HG03354 (cell line): ENCODE results near the gene ABCA3.

Experiments
- ATAC-seq: cut with Tn5 transposase; IDR thresholded peaks from one replicate; pipeline ENCODE4 v1.9.1; 2021; ENCODE audit warnings: mild to moderate bottlenecking; ENCODE audit not compliant: unreplicated experiment, poor library complexity, severe bottlenecking

The ABCA3 gene

DNA sequence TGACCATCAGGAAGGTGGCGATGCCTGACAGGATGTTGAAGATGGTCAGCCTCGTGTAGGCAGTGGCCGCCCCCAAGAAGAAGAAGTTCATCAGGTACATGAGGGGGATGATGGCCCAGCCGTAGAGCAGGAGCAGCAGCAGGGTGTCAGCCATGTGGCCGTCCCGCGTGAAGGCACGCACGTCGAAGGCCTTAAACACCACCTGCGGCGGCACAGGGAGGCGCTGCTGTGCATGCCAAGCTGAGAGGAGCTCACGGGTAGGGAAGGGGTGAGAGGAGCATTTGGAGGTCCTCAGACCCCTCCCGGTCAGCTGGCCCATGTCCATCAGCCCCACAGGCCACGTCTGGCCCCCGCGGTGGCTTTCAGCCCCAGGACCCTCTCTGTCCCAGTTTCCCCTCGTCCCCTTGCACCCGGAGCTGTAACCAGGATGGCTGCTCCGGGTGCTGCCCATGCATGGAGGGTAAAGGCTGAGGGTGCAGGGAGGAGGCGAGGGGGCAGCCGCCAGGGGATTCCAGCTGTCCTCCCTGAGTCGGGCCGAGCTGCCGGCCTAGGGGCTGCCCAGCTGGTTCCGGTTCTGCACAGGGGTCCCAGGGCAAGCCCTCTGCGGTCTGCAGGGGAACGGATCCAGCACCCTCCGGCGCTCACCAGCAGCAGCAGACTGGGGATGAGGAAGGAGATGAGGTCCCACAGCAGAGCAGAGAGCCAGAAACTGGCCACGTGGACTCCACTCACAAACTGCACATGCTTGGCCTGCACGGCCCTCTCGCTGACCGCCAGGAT is 55.5 kb downstream of the ABCA3 start:
- ATAC-seq, result no peak

DNA sequence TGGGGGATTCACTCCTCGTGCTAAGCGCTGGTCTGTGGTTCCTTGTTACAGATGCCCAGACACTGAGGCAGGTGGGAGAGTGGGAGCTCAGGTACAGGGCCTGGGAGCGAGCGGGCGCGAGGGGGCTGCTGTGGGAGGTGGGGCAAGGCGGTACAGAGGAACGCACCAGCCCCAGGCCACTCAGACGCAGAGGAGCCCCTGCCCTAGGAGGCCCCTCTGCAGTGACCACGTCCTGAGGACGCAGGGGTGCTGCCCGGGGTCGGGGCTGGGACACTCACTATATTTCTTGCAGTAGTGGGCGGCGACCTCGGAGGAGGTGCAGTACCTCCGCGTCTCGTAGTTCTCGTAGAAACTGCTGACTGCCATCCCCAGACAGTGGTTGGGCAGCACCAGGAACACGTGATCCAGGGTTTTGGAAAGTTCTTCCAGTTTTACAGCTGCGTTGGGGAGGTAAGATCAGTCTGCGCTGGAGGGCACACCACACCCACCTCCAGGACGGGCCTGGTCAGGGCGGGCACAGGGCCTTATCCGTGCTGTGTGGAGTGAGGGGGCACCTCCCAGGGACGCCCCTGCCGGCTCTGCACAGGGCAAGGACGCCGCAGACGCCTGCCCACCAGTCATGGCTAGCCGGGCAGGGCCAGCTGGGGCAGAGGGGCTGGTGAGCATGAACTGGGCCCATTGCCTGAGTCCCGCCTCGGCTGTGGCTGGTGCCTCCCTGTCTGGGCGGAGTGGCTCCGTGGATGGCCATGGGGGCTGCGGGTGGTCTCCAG is 56.3 kb downstream of the ABCA3 start:
- ATAC-seq, result no peak

DNA sequence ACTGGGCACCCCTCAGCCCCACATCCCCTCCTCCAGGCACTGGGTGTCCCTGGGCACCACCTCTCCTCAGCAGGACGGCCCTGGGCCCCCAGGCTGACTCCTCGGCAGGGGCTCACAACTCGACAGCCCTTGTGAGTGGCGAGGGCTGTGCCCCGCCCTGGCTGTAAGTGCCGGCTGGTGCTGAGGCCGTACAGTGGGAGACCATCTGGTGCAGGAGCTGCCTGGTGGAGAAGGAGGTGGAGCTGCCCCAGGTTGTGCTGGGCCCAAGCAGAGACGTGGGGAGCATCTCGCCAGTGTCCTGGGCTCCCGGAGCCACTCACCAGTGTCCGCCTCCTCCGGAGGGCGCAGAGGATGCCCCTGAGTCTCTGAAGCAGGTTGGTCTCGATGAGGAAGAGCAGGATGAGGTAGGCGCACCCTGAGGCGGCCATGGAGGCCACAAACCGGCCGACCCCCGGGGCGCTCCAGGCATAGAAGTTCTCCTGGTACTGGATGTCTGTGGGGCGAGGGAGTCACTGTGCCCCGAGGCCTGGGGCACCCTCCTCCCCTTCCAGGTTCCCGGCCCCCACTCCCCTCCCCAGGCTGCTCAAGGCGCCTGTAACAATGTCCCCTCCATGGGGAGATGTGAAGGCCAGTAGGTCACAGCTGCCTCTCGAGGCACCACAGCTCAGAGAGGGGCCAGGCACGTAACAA is 57.5 kb downstream of the ABCA3 start:
- no peak for ATAC-seq

DNA sequence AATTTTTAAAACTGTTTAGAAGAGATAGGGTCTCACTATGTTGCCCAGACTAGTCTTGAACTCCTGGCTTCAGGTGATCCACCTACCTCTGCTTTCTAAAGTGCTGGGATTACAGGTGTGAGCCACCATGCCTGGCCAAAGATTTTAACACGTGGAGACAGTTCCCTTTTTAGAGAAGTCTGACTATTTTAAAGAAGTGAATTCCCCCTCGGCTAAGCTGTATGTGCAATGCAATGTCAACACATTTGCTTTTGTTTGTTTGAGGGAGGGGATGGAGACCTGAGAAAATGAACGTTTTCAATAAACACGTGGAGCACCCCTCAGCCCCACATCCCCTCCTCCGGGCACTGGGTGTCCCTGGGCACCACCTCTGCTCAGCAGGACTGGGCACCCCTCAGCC is 58.3 kb downstream of the ABCA3 start:
- ATAC-seq, result no peak

DNA sequence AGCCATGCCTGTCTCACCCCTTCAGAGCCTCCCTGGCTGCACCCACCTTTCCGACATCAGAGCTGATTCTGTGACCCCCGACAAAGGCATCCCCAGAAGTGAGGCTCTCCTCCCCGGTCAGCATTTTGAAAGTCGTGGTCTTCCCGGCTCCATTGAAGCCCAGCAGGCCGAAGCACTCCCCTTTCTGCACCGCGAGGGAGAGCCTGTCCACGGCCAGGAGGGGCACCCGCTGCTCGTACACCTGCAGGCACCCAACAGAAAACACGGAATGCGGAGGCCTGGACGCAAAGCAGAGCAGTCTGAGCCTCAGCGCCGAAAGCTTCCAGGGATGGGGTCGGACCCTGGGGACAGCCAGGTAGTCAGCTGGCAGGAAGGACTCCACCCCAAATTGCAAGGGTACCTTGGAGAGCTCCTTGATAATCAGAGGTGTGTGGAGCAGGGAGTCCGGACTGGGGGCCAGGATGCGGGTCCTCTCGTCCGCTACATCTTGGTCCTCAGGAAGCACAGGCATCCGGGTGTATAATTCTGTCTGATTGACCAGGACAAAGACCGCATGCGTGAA is 59.5 kb downstream of the ABCA3 start:
- ATAC-seq, result no peak

DNA sequence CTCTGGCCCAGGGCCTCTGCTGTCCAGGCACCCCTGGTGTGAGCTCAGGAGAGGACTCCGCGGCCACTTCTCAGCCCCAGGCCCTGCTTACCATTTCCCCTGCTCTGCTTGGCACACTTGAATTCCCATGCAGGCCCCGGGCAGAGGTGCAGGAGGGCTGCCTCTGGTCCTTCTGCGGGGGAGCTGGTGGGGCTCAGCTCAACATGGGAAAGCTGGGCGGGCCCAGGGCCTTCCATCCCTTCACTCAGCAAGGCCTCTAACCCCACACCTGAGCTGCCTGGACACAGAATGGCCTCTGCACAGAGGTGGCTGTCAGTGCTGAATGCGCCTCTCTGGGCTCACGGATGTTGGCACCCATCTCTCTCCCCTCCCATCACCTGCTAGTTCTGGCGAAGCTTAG is 60.1 kb downstream of the ABCA3 start:
- ATAC-seq, result no peak

DNA sequence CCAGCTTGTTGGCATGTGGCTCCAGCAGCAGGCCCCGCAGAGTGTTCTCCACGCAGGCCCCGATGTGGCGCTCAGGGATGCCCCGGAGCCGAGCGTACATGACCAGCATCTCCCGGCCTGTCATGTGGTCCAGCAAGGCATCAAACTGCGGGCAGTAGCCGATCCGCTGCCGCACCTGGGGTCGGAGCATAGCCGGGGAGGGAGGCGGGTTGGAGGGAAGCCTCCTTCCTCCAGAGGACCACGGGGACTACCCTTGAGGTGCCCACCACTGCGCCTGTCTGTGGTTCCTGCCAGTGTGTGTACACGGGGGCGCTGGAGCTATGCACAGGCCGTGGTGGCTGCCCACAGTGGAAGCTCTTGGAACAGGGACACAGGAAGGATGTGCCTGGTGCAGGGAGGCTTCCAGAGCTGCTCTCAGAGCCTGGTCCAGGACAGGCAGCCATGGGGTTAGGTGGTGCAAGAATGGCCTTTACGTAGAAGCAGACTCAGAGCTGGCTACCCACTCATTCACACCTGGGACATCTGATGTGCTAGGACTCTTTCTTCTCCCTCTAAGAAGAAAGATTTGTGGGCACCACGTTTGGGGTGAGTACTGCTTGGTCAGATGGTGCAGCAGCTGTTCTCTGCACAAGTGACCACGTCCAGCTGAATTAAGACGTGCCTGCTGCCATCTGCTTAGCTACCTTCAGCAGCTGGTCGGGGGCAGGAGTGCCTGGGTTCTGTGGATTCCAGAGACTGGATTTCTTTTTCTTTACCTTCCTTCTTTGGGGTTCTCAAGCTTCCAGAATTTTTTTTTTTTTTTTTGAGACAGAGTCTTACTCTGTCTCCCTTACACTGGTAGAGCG is 61.4 kb downstream of the ABCA3 start:
- ATAC-seq, result no peak

DNA sequence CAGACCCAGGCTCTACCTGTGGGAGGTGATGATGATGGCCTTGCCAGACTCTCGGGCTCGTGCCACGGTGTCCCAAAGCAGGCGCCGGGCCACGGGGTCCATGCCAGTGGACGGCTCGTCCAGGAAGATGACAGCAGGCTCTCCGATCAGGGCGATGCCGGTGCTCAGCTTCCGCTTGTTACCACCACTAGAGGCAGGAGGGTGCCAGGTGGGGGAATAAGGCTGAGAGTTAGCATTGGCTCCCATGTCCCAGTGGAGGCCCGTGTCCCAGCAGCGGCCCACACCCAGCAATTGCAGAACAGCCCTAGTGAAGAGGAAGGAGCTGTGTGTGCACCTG is 62.3 kb downstream of the ABCA3 start:
- no peak for ATAC-seq

DNA sequence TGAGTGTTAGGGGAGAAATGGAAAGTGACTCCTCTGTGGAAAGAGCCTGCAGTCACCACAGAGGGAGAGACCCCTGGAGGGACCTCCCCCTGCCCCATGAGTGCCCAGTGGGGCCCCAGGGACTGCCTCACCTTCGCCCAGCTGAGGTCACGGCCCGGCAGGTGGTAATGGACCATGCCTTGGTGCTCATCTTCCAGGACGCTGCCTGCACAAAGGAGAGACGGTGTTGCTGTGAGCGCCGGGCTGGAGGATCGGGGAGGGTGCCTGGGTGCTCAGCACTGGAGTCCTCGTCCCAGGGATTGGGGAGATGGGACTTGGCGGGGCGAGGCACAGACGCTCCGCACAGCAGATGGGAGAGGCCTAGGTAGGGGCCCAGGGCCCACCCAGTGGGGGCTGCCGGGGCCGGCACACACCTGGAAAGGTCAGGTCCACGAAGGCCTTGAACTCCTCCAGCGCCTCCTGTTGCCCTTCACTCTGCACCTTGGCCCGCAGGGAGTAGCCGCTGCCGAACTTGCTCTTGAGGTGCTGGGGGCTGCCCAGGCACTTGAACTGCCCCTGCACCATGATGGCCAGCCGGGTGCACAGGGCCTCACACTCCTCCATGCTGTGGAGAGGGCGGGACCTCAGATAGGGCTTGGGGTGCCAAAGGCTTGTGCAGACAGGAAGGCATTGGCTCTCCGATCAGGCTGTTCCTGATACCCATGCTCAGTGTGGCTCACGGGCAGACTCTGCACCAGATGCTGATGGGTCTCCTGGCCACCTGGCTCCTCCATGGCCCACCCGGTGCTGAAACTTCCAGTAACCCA is 62.9 kb downstream of the ABCA3 start:
- no peak for ATAC-seq

DNA sequence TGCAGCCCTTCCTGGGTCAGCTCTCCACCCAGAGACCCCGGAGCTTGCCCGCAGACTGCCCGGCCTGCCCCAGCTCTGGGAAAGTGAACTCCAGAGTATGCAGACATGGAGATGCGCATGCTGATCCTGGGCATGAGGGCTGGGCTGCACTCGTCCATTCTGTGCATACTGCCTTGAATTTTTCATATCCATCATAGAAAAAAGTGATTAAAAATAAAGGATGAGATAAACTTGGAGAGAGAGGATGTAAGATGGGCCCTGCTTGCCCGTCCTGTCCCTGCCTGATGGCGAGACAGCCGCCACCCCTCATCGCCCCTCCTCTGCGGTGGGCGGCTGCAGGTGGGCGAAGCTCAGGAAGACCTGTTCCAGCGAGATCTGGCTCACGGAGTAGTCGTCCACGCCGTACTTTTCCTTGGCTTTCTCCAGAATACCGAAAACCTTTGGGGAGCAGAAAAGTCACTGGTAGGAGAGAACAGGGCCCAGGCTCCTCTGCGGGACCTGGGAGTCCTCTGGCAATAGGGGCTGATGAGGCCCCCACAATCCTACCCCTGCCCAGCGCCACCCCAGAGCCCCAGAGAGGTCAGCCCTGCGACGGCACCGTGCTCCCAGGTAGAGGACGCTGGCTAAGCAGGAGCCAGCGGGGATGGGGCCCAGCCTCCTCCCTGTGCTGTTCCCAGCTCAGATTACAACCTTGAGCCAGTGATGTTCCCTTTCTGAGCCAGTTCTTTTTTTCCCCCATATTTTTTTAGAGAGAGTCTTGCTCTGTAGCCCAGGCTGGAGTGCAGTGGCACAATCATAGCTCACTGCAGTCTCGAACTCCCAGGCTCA is 63.9 kb downstream of the ABCA3 start:
- ATAC-seq, result no peak

DNA sequence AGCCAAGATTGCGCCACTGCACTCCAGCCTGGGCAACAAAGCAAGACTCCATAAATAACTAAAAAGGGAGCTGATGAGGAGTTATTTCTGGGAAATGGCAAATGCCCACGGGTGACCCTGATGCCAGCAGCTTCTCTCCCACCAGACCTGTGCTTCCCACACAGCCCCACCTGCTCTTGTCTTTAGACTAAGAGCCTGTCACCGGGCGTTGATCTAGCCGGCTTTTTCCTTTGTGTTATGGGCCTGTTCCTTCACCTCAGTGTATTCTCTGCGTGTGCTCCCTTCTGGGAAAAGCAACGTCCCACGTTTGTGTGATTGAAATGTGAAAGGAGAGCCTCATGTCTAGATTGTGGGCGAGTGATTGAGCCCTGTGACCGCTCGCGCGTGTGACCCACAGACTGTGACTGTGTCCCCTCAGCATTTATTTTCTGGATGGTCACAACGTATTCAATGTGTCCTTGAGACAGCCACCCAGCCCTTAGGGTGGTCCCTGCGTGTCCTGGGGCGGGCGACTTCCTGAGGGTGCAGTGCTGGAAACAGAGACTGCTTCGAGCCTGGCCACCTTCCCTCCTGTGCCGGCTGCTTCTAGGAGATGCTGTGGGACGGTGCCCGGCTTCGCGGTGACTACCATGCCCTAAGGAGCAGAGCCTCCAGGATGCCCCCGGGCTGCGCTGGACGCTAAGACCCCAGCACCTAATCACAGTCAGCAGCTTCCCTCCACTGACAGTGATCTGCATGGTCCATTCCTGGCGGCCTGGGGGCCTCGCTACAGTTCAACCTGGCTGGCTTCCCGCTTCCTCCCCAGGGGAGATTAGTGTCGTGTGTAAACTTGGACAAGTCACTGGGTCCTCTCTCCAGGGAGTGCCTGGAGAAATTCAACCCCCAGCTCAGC is 64.8 kb downstream of the ABCA3 start:
- ATAC-seq, result no peak

DNA sequence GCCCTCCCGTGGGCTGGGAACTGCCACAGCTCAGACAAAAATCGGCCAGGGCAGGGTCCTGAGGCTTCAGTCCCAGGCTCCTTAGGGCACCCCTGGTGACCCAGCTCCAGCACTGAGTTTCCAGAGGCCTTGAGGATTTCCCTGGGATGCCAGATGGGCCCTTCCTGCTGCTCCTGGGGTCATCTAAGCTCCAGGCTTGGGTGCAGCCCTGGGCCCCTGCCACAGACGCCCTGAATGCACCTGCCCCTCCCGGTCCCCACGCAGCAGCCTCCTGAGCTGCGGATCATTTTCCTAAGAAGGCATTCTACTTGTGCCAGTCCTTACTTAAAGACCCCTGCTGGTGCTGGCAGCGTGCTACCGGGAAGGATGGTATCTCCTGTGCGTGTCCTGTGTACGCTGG is 66.6 kb downstream of the ABCA3 start:
- no peak for ATAC-seq

DNA sequence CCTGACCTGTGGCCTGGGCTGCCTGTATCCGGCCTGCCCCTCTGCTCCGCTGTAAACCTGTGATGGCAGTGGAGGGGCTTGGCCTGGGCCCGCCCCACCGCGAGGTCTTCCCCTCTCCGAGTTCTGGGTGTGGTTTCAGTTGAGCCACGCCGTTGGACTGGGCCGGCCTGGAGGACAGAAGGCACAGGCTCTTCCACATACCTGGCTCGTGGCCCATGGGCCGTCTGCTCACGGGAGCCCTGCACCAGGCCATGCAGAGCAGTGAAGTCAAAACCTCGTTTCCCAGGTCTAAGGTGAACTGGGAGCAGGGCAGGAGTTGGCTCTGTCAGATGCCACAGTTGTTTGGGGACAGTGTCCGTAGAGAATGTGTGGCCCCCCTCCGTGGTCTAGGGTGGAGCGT is 67.0 kb downstream of the ABCA3 start:
- ATAC-seq, result no peak

DNA sequence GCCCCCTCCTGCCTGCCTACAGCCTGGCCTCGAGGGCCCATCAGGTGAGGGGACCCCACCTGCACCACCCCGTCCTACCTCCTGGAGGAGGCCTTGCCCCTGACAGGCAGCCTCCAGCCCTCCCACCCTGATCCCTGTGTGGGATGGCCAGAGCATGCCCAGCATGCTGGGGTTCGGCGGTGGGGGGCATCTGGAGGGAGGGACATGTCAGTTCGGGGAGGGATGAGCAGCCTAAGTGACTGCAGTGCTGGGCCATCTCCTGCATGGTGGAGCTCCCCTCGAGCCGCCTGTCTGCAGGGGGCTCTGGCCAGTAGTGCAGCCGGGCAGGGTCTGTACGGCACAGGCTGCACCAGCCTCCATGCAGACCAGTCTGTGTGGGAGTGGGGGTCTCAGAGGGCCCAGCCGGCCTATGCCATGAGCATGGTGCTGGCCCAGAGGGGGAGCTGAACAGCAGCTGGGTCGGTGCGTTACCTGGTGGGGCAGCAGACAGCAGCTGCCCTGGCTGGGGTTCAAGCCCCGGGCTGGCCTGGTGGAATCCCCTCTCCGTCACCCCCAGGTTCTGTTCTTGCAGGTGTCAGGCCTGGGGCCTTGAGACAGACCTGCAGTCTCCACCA is 68.6 kb downstream of the ABCA3 start:
- ATAC-seq, result no peak

DNA sequence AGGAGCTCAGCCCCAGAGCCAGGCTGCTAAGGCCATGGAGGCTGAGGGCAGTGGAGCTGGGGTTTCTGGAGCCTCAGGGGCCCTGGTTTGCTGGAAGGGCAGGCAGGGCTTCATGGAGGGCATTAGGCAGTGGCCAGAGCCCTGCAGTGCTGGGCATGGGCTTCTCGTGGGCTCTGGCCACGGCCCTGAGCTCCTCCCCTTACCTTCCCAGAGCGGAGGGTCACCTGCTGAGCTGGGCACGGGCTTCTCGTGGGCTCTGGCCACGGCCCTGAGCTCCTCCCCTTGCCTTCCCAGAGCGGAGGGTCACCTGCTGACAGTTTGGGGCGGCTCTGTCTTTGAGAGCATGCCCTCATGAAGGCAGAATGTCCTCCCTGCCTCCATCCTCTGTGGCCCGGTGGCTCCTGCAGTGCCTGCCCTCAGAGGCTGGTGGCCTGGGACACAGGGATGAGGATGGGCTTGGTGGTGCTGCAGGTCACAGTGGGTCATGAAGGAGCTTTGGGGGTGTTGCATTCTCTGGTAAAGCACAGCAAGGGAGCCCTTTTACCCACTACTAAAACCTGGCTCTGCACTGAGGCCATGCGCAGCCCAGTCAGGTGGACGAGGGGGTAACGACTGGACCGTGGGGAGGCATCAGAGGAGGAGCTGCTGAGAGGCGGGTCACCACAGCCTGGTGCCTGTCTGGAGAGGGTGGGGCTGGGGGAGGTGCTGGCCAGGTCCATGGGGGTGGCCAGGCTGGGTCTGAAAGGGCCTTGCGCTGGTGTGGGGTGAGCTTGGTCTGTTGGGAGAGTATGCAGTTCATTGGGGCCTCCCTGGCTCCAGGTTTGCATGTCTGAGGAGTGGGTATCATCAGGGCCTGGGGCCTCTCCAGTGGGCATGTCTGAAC is 69.7 kb downstream of the ABCA3 start:
- no peak for ATAC-seq

DNA sequence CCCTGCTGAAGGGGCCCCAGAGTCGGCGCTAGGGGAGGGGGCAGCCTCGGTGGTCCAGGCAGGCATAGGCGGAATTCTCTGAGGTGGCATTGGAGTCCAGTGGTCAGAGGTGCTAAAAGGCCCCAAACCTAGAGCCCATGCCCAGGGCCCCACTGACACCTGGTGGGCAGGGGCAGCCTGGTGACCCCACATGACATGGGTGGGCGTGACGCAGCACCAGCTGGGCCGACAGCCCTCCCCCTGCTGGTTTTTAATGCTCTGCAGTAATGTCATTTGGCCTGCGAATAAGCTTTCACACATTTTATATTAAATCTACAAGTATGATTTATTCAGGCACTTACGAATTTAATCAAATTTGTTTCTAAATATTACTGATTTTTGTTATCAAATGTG is 70.5 kb downstream of the ABCA3 start:
- ATAC-seq, result no peak
